SK-N-MC (cell line): Measurements from ENCODE around the gene LRMDA.
"Not testable (repeated sequence)": the region's sequence is repeated elsewhere in the genome, so short reads cannot be mapped to it uniquely, and the experiment has no call there.

Experiments
- DNase-seq: peaks from one replicate; pipeline ENCODE4 v3.0.0-alpha.2; 2011; ENCODE audit warnings: low read depth, low spot score
- H3K27ac ChIP-seq: fragments of 200-600 bp; sonication (generic); 2 replicates; pipeline ENCODE4 v1.5.1; 2016; ENCODE audit warnings: mixed run types
- H3K36me3 ChIP-seq: fragments of 200-600 bp; sonication (generic); 2 replicates; pipeline ENCODE4 v1.6.1; 2017; ENCODE audit warnings: antibody characterized with exemption, low read length, mixed read lengths; ENCODE audit not compliant: insufficient read depth
- H3K4me3 ChIP-seq: fragments of 200-600 bp; sonication (generic); 2 replicates; pipeline ENCODE4 v1.5.1; 2016
- H3K9ac ChIP-seq: fragments of 200-600 bp; sonication (generic); 2 replicates; pipeline ENCODE4 v1.8.0; 2017; ENCODE audit warnings: mixed run types, mixed read lengths; ENCODE audit not compliant: insufficient read length
- H3K9me3 ChIP-seq: fragments of 200-600 bp; sonication (generic); 2 replicates; pipeline ENCODE4 v1.6.1; 2017; ENCODE audit warnings: low read depth, mild to moderate bottlenecking, antibody characterized with exemption, low read length, moderate library complexity, mixed read lengths
- EZH2 ChIP-seq: fragments of 200-600 bp; sonication (generic); IDR thresholded peaks from one replicate; pipeline ENCODE4 v1.6.1; 2017; ENCODE audit warnings: antibody characterized with exemption
- FOXP2 ChIP-seq: optimal IDR thresholded peaks from 2 replicates; pipeline ENCODE3; 2011; ENCODE audit warnings: mild to moderate bottlenecking, moderate library complexity; ENCODE audit not compliant: insufficient read depth; ENCODE audit errors: extremely low read length, control extremely low read depth
- POLR2AphosphoS5 ChIP-seq: IDR thresholded peaks from 2 replicates; pipeline ENCODE4 v1.6.1; 2012; ENCODE audit warnings: mild to moderate bottlenecking, low read depth, low read length, borderline replicate concordance

Gene LRMDA

DNA sequence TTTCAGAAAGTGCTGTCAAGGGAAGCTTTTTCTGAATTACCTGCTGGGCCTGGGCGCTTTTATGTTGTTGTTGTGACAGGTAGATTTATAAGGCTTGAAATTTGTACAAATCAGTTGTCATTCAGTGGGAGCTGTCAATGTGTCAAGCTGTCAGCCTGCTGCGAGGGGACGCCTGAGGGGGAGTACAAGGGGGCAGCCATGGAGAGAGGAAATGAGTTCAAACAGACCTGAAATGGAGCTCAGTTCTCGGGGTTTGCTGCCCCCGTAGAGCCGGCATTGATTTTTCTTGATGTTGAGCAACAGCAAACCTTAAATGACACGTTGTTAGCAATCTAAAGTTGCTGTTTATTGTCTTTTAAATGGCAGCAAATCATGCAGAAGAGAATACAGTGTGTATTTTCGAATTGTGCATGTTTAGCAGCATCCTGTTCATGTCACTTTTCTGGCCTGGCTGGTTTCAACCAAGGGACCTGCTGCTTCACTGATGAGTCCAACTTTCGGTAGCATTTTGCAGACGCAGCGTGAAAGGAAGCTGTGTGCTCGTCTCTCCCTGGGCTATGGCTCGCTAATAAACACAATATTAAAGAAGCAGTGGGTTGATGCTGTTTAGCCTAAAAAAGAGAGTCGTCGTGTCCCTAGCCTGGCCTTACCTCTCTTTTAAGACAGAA lies 166.5 kb downstream of the LRMDA start:
- H3K4me3 ChIP-seq, result no peak overlapping the region
- no peak for DNase-seq
- H3K9ac ChIP-seq, result no peak overlapping the region
- H3K9me3 ChIP-seq, result no peaks in the 10 kb centered on the region
- no peak for TF ChIP-seq POLR2AphosphoS5
- no peak for TF ChIP-seq EZH2
- TF ChIP-seq FOXP2, result no peak
- H3K36me3 ChIP-seq, result no peaks in the 10 kb centered on the region
- no peak overlapping the region for H3K27ac ChIP-seq

DNA sequence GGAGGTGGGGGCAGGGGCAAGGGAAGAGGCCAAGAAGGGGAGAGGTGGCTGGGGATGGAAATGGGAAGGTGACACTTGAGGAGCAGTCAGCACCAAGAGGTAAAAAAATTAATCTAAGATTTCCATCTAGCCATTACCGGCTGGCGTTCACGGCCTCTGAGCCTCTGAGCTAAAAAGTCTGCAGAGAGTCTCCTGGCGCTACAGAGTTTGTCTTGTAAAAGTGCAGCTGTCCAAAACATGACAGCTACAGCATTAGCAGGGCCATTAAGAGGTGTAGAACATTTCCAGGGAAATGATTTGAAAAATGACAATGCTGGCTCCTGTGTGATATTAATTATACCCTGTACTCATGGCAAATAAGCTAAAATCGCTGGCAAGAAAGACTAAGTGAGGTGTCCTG lies 167.6 kb downstream of the LRMDA start:
- TF ChIP-seq FOXP2 (no peak), POLR2AphosphoS5 (no peak), EZH2 (no peak)
- no peaks in the 10 kb centered on the region for H3K36me3 ChIP-seq

DNA sequence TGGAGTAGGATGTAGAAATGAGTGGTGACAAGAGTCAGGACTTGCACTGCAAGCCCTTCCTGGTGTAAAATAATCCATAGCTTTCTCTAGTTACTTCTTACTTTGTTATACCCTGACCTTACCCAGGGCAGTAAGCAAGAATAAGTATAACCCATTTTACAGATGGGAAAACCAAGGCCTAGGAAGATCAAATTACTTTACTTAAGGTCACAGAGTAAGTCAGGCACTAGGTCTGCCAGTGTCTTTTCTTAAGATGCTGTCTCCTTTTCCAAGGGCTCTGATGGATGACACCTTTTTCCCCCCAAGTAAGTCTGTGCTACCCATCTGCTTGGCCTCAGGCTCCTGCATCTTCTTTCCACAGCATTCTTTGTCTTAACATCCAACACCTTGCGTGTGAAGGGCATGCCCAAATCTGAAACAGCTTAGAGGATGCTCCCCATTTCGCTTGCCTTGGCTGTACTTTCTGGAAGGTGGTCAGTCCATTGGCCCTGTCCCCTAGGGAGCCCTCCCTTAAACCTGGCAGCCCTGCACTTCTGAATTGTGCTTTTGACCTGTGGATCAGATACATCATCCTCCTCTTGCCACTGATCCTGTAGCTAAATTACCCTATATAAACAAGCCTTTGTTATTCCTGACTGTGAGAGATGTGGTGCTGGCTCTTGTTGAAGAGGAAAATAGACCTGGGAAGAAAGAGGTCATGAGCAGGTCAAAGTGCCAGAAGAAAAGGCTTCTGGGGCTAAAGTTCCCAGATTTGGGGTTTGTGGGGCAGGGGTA lies 168.6 kb downstream of the LRMDA start:
- DNase-seq, result no peak
- TF ChIP-seq EZH2 (no peak), FOXP2 (no peak), POLR2AphosphoS5 (no peak)
- no peaks in the 10 kb centered on the region for H3K9me3 ChIP-seq
- no peaks in the 10 kb centered on the region for H3K36me3 ChIP-seq
- H3K9ac ChIP-seq, result no peak overlapping the region
- no peak overlapping the region for H3K4me3 ChIP-seq
- H3K27ac ChIP-seq, result no peak overlapping the region

More for the DNA sequence above, 167.6 kb downstream of the LRMDA start:
- H3K27ac ChIP-seq, result no peak overlapping the region
- no peaks in the 10 kb centered on the region for H3K9me3 ChIP-seq
- no peak overlapping the region for H3K4me3 ChIP-seq
- no peak for DNase-seq
- no peak overlapping the region for H3K9ac ChIP-seq

DNA sequence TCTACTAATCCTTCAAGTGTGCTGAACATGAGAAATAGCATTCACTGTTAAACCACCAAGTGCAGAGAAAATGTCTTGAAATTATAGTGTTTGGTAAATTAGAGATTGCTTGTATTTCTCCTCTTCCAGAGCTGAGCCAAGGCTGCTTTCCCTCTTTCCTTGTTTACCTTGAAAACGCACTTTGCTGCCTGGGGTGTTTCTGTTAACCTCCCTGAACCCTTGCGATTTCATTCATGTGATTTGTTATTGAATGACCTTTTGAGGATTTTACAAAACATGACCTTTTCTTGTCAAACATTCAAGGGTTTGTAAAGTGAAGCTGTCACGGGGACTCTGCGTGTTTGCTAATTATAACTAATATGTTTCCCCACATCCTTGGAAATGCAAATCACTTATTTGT lies 169.4 kb downstream of the LRMDA start:
- Histone ChIP-seq H3K9ac (no peak overlapping the region), H3K36me3 (no peaks in the 10 kb centered on the region), H3K9me3 (no peaks in the 10 kb centered on the region), H3K4me3 (no peak overlapping the region), H3K27ac (no peak overlapping the region)
- TF ChIP-seq EZH2, result no peak
- no peak for DNase-seq

DNA sequence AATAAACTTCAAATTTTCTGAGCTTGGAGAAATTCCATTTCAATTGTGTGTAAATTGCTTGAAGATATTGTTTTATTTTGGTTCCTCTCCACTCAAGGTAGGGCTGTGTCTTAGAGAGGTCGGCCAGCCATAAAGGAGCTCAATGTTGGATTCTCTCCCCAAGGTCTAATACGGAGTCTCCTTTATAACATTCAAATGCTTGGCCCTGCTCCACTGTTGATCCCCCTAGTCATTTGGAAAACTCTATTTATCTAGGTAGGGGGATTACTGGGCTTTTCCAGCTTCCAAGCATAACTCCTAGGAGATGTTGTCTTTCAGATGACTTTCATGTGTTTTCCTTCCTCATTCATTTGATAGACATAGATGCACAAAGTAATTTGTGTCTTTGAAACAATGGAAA lies 170.9 kb downstream of the LRMDA start:
- Histone ChIP-seq H3K27ac (no peak overlapping the region), H3K36me3 (no peaks in the 10 kb centered on the region), H3K9me3 (no peaks in the 10 kb centered on the region), H3K4me3 (no peak overlapping the region), H3K9ac (no peak overlapping the region)
- no peak for DNase-seq
- TF ChIP-seq FOXP2, result no peak
- no peak for TF ChIP-seq POLR2AphosphoS5
- no peak for TF ChIP-seq EZH2

DNA sequence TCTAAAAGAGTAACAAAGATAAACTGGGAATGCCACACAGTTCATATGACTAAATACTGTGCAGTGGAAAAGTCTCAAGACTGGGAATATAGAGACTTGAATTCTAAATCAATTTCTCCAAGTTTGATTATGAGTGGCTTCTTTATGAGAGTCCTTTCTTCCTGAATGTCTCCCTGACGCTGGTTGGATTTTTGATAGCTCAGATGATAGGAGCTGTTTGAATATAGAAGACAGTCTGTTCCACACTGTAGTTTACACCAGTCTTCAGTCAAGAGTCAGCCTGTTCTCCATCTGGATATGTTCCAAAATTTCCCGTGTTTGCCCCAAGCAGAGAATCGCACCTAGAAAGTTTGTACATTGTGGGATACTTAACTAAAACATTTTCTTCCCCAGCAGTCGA lies 173.7 kb downstream of the LRMDA start:
- Histone ChIP-seq H3K36me3 (no peaks in the 10 kb centered on the region), H3K4me3 (no peak overlapping the region), H3K27ac (no peak overlapping the region), H3K9ac (no peak overlapping the region), H3K9me3 (no peaks in the 10 kb centered on the region)
- TF ChIP-seq POLR2AphosphoS5 (no peak), EZH2 (no peak), FOXP2 (no peak)
- DNase-seq, result no peak

DNA sequence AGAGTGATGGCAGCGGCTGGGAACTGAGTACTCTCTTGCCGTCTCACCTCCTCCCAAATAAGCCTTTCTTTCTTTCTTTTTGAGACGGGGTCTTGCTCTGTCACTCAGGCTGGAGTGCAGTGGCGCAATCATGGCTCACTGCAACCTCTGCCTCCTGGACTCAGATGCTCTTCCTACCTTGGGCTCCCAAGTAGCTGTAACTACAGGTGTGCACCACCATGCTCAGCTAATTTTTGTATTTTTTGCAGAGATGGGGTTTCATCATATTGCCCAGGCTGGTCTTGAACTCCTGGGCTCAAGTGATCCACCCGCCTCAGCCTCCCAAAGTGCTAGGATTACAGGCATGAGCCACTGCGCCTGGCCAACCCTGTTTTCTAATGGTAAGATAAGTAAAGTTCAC lies 174.4 kb downstream of the LRMDA start:
- H3K9ac ChIP-seq, DNase-seq, H3K36me3 ChIP-seq, H3K27ac ChIP-seq, H3K9me3 ChIP-seq, H3K4me3 ChIP-seq: not testable (repeated sequence)

DNA sequence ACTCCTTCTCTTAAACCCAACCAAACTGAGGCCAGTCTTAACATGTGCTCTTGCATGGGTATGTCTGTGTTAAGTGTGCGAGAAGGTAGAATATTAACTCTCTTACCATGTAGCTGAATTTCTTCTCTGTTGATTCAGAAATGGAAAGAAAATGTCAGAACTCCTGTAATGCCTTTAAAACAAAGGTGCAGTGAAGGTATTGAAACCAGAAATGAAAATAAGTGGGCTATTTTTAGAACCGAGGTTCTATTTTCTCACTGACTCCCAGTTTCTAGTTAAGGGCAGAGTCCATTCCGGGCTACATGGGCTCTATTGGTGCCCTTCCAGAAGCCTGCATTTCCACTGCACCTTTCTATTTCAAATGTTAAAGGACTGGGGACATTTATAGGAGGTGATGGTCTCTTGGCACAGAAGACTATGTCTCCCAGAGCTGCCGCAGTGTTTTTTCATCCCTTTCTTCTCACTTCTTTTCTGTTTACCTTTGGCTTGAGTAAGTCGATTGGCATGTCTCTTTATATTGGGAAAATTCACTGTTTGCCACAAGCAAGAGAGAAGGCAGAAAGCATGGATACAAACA lies 174.9 kb downstream of the LRMDA start:
- DNase-seq, result no peak
- H3K27ac ChIP-seq, result no peak overlapping the region
- no peaks in the 10 kb centered on the region for H3K9me3 ChIP-seq
- TF ChIP-seq EZH2, result no peak
- H3K9ac ChIP-seq, result no peak overlapping the region
- H3K4me3 ChIP-seq, result no peak overlapping the region
- H3K36me3 ChIP-seq, result no peaks in the 10 kb centered on the region

DNA sequence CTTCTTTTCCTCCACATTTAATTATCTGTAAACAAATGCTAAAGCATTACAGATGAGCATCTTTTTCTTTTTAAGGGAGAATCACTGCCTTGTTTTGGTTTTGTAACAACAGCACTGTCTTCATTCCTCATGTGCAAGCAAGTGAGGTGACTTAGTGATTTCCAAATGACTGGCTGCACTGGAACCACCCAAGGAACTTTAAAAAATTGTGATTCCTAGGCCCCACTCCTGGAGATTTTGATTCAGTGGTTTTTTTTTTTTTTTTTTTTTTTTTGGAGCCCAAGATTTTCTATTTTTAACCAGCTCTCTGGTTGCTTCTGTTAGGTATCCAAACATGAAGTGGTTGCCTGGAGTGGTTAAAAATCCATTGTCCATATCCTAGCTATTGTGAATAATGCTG lies 176.2 kb downstream of the LRMDA start:
- TF ChIP-seq EZH2, result no peak
- no peak for TF ChIP-seq FOXP2
- no peak for TF ChIP-seq POLR2AphosphoS5
- Histone ChIP-seq H3K4me3 (no peak overlapping the region), H3K27ac (no peak overlapping the region), H3K9ac (no peak overlapping the region), H3K36me3 (no peaks in the 10 kb centered on the region), H3K9me3 (no peaks in the 10 kb centered on the region)
- DNase-seq, result no peak
